HEK293T (cell line): ENCODE data around the gene TTLL6.

Experiments used
- CTCF ChIA-PET: fragments of 350-600 bp; formaldehyde crosslinking; extraction: SDS; loops from one replicate; lab custom pipeline; 2021; ENCODE audit warnings: antibody characterized with exemption, inconsistent platforms; lab: Yijun Ruan, JAX
- POLR2A ChIA-PET: fragments of 350-600 bp; formaldehyde crosslinking; extraction: SDS; loops from one replicate; lab custom pipeline; 2020; ENCODE audit warnings: antibody characterized with exemption, inconsistent platforms; lab: Yijun Ruan, JAX
- DNase-seq: peaks from one replicate; pipeline ENCODE4 v3.0.0; 2012; ENCODE audit warnings: mixed read lengths; ENCODE audit errors: extremely low spot score
- ARNT ChIP-seq: fragments of 450-650 bp; IDR thresholded peaks from 2 replicates; pipeline ENCODE4 v1.6.1; 2017; ENCODE audit warnings: mild to moderate bottlenecking
- BHLHE40 ChIP-seq: fragments of 450-650 bp; IDR thresholded peaks from 2 replicates; pipeline ENCODE4 v1.6.1; 2016; ENCODE audit warnings: mild to moderate bottlenecking, moderate library complexity, borderline replicate concordance
- CTBP1 ChIP-seq: fragments of 450-650 bp; IDR thresholded peaks from 2 replicates; pipeline ENCODE4 v1.6.1; 2016; ENCODE audit warnings: borderline replicate concordance
- ELF4 ChIP-seq: fragments of 450-650 bp; IDR thresholded peaks from 2 replicates; pipeline ENCODE4 v1.6.1; 2017; ENCODE audit warnings: antibody characterized with exemption
- FOXA1 ChIP-seq: fragments of 450-650 bp; IDR thresholded peaks from 2 replicates; pipeline ENCODE4 v1.6.1; 2016; ENCODE audit warnings: mild to moderate bottlenecking
- FOXK2 ChIP-seq: fragments of 450-650 bp; IDR thresholded peaks from 2 replicates; pipeline ENCODE4 v1.6.1; 2016; ENCODE audit warnings: mild to moderate bottlenecking
- FOXM1 ChIP-seq: fragments of 450-650 bp; IDR thresholded peaks from 2 replicates; pipeline ENCODE4 v1.6.1; 2017; ENCODE audit warnings: mild to moderate bottlenecking, borderline replicate concordance
- HDGF ChIP-seq: fragments of 450-650 bp; IDR thresholded peaks from 2 replicates; pipeline ENCODE4 v1.6.1; 2017; ENCODE audit warnings: antibody characterized with exemption, borderline replicate concordance
- L3MBTL2 ChIP-seq: fragments of 450-650 bp; conservative IDR thresholded peaks from 2 replicates; pipeline ENCODE4 v1.6.1; 2016; ENCODE audit warnings: mild to moderate bottlenecking
- LEF1 ChIP-seq: fragments of 450-650 bp; IDR thresholded peaks from 2 replicates; pipeline ENCODE4 v1.6.1; 2017; ENCODE audit warnings: mild to moderate bottlenecking, borderline replicate concordance
- NFRKB ChIP-seq: fragments of 450-650 bp; IDR thresholded peaks from 2 replicates; pipeline ENCODE4 v1.6.1; 2016; ENCODE audit warnings: mild to moderate bottlenecking, moderate library complexity
- PKNOX1 ChIP-seq: fragments of 450-650 bp; IDR thresholded peaks from 2 replicates; pipeline ENCODE4 v1.6.1; 2016
- SP1 ChIP-seq: fragments of 450-650 bp; IDR thresholded peaks from 2 replicates; pipeline ENCODE4 v1.6.1; 2017
- SUZ12 ChIP-seq: fragments of 450-650 bp; IDR thresholded peaks from 2 replicates; pipeline ENCODE4 v1.6.1; 2016; ENCODE audit warnings: mild to moderate bottlenecking
- TARDBP ChIP-seq: fragments of 450-650 bp; IDR thresholded peaks from 2 replicates; pipeline ENCODE4 v1.6.1; 2016
- ZNF384 ChIP-seq: fragments of 450-650 bp; IDR thresholded peaks from 2 replicates; pipeline ENCODE4 v1.6.1; 2016

The TTLL6 gene

GRCh38 chr17:48725288-48726064 lies 91.6 kb downstream of the TTLL6 start:
- POLR2A ChIA-PET, result interaction anchor here (1.2 to 2.9 kb wide), 3 partner anchors 47 to 64 kb away, joined by 6 to 25 read pairs (median 12); no protein-coding TSS in a partner anchor
- no peak for DNase-seq
- TF ChIP-seq L3MBTL2 (no peak), FOXM1 (no peak), FOXK2 (no peak), NFRKB (no peak), BHLHE40 (no peak)
- CTCF ChIA-PET, result interaction anchor here (0.6 to 4.1 kb wide), 9 partner anchors 11 to 653 kb away, joined by 3 to 66 read pairs (median 4); no protein-coding TSS in a partner anchor

- DNase-seq, result no peak
- POLR2A ChIA-PET, result interaction anchor here (1.4 to 2.9 kb wide), 4 partner anchors 46 to 154 kb away, joined by 4 to 25 read pairs (median 8); no protein-coding TSS in a partner anchor
- TF ChIP-seq TARDBP, result no peak
- TF ChIP-seq NFRKB, result no peak
- no peak for TF ChIP-seq LEF1
- CTCF ChIA-PET, result interaction anchor here (0.6 to 4.1 kb wide), 9 partner anchors 12 to 652 kb away, joined by 3 to 66 read pairs (median 4); no protein-coding TSS in a partner anchor
These were observed 92.1 kb downstream of the TTLL6 start for GRCh38 chr17:48725004-48725287.

- DNase-seq, result peak; percentile 54
- no peak for TF ChIP-seq PKNOX1
- no peak for TF ChIP-seq SP1
- no peak for TF ChIP-seq SUZ12
- TF ChIP-seq FOXM1, result no peak
- no peak for TF ChIP-seq TARDBP
- TF ChIP-seq ARNT, result no peak
- TF ChIP-seq FOXK2, result no peak
- CTCF ChIA-PET, result interaction anchor here (0.6 to 4.1 kb wide), 25 partner anchors 10 to 394 kb away, joined by 3 to 66 read pairs (median 4); no protein-coding TSS in a partner anchor
- POLR2A ChIA-PET, result interaction anchor here (1.3 to 2.9 kb wide), 5 partner anchors 10 to 155 kb away, joined by 3 to 25 read pairs (median 4); no protein-coding TSS in a partner anchor
These were observed 92.6 kb downstream of the TTLL6 start for GRCh38 chr17:48724251-48725003.

- ChIA-PET CTCF (interaction anchor here (0.6 to 4.1 kb wide), 22 partner anchors 10 to 393 kb away, joined by 3 to 66 read pairs (median 4); no protein-coding TSS in a partner anchor), POLR2A (interaction anchor here (0.9 to 2.9 kb wide), 7 partner anchors 11 to 168 kb away, joined by 3 to 25 read pairs (median 4); partner anchors contain the start of gene ATP5MC1)
- no peak for DNase-seq
- TF ChIP-seq FOXM1, result no peak
- TF ChIP-seq ARNT, result no peak
- no peak for TF ChIP-seq SP1
- no peak for TF ChIP-seq CTBP1
- no peak for TF ChIP-seq L3MBTL2
- no peak for TF ChIP-seq FOXK2
- TF ChIP-seq TARDBP, result no peak
- no peak for TF ChIP-seq PKNOX1
These were observed 93.4 kb downstream of the TTLL6 start for GRCh38 chr17:48723423-48724250.

- POLR2A ChIA-PET, result interaction anchor here (0.9 to 2.9 kb wide), 5 partner anchors 10 to 169 kb away, joined by 3 to 25 read pairs (median 3); partner anchors contain the start of gene ATP5MC1
- no peak for DNase-seq
- CTCF ChIA-PET, result interaction anchor here (1.3 to 4.1 kb wide), 5 partner anchors 13 to 162 kb away, joined by 5 to 66 read pairs (median 10); no protein-coding TSS in a partner anchor
- no peak for TF ChIP-seq NFRKB
- no peak for TF ChIP-seq FOXK2
- no peak for TF ChIP-seq HDGF
- no peak for TF ChIP-seq CTBP1
- TF ChIP-seq TARDBP, result no peak
- no peak for TF ChIP-seq PKNOX1
- TF ChIP-seq BHLHE40, result no peak
- TF ChIP-seq ZNF384, result no peak
- no peak for TF ChIP-seq ELF4
- no peak for TF ChIP-seq L3MBTL2
- TF ChIP-seq ARNT, result no peak
- TF ChIP-seq FOXM1, result no peak
- no peak for TF ChIP-seq FOXA1
These were observed 94.1 kb downstream of the TTLL6 start, which contains the start of gene PRAC2 for GRCh38 chr17:48722915-48723422. PRAC2 (plus strand) TSS chr17:48723185; CDS start chr17:48724411, 1,226 bp downstream.
